Measurements from ENCODE around the gene TEX12.

The TEX12 gene

DNA sequence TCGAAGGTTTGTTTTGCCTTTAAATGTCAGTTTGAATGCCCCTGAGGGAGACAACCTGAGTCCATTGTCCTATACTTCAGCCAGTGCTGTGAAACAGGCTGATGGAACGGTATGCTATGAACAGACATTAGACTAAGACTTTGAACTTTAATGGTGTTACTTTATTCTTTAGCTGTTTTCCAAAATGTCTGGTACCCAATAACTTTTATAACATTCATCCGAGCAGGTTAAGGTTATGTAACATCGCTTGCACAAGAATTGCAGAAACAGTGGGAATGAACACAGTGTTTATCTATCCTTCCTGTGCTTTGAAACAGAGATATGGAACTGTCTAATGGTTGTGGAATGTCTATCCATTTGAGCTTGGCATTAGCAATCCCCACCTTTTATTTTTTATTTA is 46.6 kb downstream of the TEX12 start:
- no peak for DNase-seq (ENCODE audit: low spot score)

DNA sequence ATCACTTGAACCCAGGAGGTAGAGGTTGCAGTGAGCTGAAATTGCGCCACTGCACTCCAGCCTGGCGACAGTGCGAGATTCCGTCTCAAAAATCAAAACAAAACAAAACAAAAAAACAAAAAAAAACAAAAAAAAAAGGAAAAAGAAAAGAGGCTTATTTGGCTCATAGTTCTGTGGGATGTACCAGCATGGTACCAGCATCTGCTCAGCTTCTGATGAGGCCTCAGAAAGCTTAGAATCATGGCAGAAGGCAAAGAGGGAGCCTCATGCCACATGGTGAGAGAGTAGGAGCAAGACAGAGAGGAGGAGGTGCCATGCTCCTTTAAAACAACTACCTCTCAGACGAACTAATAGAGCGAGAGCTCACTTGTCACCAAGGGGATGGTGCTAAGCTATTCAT is 48.4 kb downstream of the TEX12 start:
- no peak for DNase-seq (ENCODE audit: low spot score)

DNA sequence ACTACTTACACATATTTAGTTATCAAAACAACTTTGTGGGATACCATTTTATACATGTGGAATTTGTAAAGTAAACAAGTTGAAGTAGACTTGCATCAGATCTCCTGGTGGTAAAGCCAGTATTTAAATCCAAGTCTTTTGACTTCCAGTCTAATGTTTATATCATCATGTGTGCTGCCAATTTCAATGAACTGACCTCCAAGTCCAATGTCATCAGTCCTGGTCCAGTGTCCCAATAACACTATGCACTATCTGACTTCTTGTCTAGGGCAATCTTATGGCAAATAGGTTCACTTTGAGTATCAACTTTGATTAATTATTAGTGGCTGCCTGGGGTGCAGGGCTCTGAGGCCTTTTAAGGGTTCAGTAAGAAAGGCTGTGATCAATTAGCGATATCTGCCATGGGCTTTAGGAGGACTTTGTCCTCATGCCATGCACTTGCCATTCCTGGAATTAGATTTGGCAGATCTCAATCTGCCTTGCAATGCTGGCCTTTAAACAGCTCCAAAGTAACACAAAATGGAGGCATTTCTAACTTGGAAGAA is 49.5 kb downstream of the TEX12 start:
- DNase-seq (ENCODE audit: low spot score), result no peak

DNA sequence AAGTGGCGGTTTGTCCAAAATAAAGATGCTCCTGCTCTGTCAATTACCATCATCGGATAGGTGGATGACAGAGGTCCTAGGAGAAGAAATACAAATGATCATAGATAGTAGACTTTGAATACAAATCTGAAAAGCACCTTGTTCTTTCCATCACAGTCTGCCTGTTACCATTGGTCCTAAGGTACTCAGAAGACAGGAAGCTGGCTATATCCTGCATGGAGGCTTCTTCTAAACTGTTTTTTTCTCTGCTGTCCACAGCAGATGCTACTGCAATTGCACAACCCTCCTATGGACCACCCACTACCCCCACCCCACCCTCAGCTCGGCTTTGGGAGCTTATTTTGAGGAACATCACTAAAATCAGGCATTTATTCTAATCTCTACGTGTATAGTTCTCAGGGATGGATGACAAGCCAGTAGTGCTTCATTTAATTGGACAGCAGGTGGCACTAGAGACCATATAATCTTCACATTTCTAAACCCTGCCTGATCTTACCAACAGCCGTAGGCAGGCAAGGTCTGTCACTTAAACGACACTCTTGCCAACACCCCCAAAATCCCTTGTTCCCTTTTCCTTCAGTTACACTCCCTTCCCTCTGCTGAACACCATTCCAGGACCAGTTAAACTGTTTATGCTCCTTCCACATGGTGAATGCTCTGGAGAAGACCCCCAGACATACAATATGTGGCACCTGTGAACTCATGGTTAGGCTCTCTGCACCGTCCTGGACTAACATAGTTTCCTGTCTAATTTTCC is 52.5 kb downstream of the TEX12 start:
- peak; percentile 86 for DNase-seq (ENCODE audit: low spot score)

DNA sequence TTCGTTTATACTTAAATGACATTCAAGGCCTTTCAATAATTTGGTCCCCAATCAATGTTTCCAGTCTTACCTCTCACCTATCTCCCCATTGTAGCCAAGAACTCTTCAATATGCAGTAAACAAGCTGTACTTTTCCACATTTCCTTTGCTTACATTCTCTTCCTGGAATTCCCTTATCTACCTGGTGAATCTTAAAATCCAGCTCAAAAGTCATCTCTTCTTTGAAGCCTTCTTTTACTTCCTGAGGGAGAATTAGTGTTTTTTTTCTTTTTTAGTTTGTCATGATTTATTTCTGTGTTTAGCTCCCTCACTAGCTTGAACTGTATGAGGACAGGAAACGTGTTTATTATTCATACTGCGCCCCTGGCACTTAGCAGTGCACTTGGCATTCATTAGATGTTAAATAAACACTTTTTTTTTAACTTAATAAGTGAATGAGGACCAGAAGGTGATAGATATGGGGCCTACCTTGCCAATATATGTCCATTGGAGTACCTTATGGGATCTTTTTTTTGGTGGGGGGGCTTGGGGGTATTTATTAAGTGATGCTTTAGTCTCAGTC is 54.2 kb downstream of the TEX12 start:
- DNase-seq (ENCODE audit: low spot score), result no peak
